Breast epithelium (tissue), 3 donors: ENCODE results near the gene FYN.

Experiments
- CTCF ChIP-seq, 3 donors: fragments of 450-650 bp; IDR thresholded peaks; one replicate each; pipeline ENCODE4 v1.5.1; 2016 to 2017; ENCODE audit warnings: antibody characterized with exemption in 3 of 3, mild to moderate bottlenecking in 3 of 3, moderate library complexity in 3 of 3
- POLR2AphosphoS5 ChIP-seq, 3 donors: sonication (generic); formaldehyde crosslinking; IDR thresholded peaks; one replicate each; pipeline ENCODE4 v1.6.1; 2017; ENCODE audit warnings: antibody characterized with exemption in 3 of 3

DNA sequence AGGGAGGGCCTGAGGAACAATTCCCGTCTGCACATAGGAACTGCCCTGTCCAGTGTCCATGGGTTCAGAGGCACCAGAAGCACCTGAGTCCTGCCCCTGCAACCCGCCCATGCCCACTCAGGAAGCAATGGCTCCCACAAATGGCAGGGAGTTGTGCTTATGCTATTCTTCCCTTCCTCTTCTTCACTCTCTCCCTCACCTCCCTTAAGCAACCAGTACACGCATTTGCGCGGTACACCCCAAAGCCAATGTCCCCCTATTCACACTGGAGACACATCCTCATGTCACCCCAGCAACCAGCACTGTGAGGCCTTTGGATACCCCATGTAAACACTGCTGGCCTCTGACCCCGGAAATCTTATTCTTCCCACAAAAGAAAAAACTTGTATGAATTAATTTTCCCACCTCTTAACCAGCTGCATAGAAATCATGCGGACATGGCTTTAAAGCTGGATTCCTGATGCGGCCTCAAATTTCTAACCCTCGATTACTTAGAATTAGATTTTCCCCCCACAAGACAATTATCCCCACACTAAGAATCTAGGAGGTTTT lies 30.9 kb downstream of the FYN start:
- TF ChIP-seq POLR2AphosphoS5 (IDR thresholded peaks at IDR 0.05), result no peak
- TF ChIP-seq CTCF (IDR thresholded peaks at IDR 0.05), result no peak
